DOHH2 (cell line): ENCODE data around the gene CHPF2.

Source experiments
- H3F3A ChIP-seq: fragments of 200-600 bp; sonication (generic), shearing (Covaris generic); 2 replicates; pipeline ENCODE4 v1.6.0; 2016; ENCODE audit warnings: antibody characterized with exemption, mild to moderate bottlenecking; ENCODE audit not compliant: control insufficient read depth, insufficient read depth
- H3K27ac ChIP-seq: fragments of 200-600 bp; sonication (generic); 2 replicates; pipeline ENCODE4 v1.5.1; 2014; ENCODE audit warnings: low read depth, mild to moderate bottlenecking, low read length, moderate library complexity
- H3K27me3 ChIP-seq: fragments of 200-600 bp; sonication (generic); 2 replicates; pipeline ENCODE4 v1.6.1; 2014; ENCODE audit warnings: mild to moderate bottlenecking, low read length, mixed read lengths; ENCODE audit not compliant: control insufficient read depth
- H3K36me3 ChIP-seq: fragments of 200-600 bp; sonication (generic); 2 replicates; pipeline ENCODE4 v1.6.1; 2014; ENCODE audit warnings: mild to moderate bottlenecking, low read length, moderate library complexity, mixed read lengths; ENCODE audit not compliant: control insufficient read depth
- H3K4me1 ChIP-seq: fragments of 200-600 bp; sonication (generic); 2 replicates; pipeline ENCODE4 v1.6.1; 2014; ENCODE audit warnings: mild to moderate bottlenecking, low read length, mixed read lengths; ENCODE audit not compliant: control insufficient read depth
- H3K4me2 ChIP-seq: fragments of 200-600 bp; sonication (generic); 2 replicates; pipeline ENCODE4 v1.6.0; 2014; ENCODE audit warnings: mild to moderate bottlenecking, low read length, moderate library complexity
- H3K4me3 ChIP-seq: fragments of 200-600 bp; sonication (generic); 2 replicates; pipeline ENCODE4 v1.5.1; 2014; ENCODE audit warnings: mild to moderate bottlenecking, low read length, mixed read lengths
- H3K79me2 ChIP-seq: fragments of 200-600 bp; sonication (generic); 2 replicates; pipeline ENCODE4 v1.6.1; 2014; ENCODE audit warnings: mild to moderate bottlenecking, low read length, mixed read lengths; ENCODE audit not compliant: control insufficient read depth
- H3K9me2 ChIP-seq: fragments of 200-600 bp; sonication (generic); replicated peaks from 2 replicates; pipeline ENCODE4 v1.6.1; 2014; ENCODE audit warnings: mild to moderate bottlenecking, low read length, mixed read lengths; ENCODE audit not compliant: control insufficient read depth
- H3K9me3 ChIP-seq: fragments of 200-600 bp; sonication (generic); 2 replicates; pipeline ENCODE4 v1.6.1; 2014; ENCODE audit warnings: antibody characterized with exemption, low read length, mixed read lengths; ENCODE audit not compliant: control insufficient read depth, insufficient read depth
- H4K20me1 ChIP-seq: fragments of 200-600 bp; sonication (generic); 2 replicates; pipeline ENCODE4 v1.6.0; 2014; ENCODE audit warnings: low read depth, mild to moderate bottlenecking, antibody characterized with exemption, low read length, moderate library complexity; ENCODE audit not compliant: control insufficient read depth, insufficient read depth
- EZH2phosphoT487 ChIP-seq: fragments of 200-600 bp; sonication (generic); IDR thresholded peaks from 2 replicates; pipeline ENCODE4 v1.6.1; 2017; ENCODE audit warnings: borderline replicate concordance, mild to moderate bottlenecking, antibody characterized with exemption, low read length, moderate library complexity, mixed read lengths
- TF ChIP-seq, protein P1 (sequence below): fragments of 200-600 bp; sonication (generic); IDR thresholded peaks from one replicate; pipeline ENCODE4 v1.5.1; 2014; ENCODE audit warnings: antibody characterized with exemption, mild to moderate bottlenecking, low read depth, low read length; ENCODE audit not compliant: poor library complexity, severe bottlenecking

Gene CHPF2

DNA sequence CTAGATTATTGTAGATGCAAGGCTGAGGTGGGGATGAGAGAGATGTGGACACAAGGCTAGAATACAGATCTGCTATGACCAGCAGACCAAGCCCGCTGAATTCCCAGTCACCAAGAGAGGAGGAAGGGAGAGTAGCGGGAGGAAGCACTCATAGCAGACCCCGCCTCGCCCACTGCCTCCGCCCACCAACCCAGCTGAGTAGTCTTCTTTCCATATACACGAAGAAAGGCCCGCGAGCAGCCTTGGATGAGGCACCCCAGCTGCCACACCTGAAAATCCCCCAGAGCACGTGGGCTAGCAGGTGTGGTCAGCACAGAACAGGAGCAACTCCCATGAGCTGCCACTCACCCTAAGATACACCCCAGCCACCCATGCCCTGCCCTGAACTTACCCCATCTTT is 14.1 kb upstream of the CHPF2 start:
- no peak overlapping the region for H3K4me2 ChIP-seq
- no peaks in the 10 kb centered on the region for H4K20me1 ChIP-seq
- H3K79me2 ChIP-seq: no peaks in the 10 kb centered on the region
- no peak overlapping the region for H3K27ac ChIP-seq
- TF ChIP-seq EZH2phosphoT487: no peak
- TF ChIP-seq, protein P1, sequence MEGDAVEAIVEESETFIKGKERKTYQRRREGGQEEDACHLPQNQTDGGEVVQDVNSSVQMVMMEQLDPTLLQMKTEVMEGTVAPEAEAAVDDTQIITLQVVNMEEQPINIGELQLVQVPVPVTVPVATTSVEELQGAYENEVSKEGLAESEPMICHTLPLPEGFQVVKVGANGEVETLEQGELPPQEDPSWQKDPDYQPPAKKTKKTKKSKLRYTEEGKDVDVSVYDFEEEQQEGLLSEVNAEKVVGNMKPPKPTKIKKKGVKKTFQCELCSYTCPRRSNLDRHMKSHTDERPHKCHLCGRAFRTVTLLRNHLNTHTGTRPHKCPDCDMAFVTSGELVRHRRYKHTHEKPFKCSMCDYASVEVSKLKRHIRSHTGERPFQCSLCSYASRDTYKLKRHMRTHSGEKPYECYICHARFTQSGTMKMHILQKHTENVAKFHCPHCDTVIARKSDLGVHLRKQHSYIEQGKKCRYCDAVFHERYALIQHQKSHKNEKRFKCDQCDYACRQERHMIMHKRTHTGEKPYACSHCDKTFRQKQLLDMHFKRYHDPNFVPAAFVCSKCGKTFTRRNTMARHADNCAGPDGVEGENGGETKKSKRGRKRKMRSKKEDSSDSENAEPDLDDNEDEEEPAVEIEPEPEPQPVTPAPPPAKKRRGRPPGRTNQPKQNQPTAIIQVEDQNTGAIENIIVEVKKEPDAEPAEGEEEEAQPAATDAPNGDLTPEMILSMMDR: no peak
- no peaks in the 10 kb centered on the region for H3K9me2 ChIP-seq
- no peak overlapping the region for H3K4me3 ChIP-seq
- no peaks in the 10 kb centered on the region for H3K9me3 ChIP-seq
- H3F3A ChIP-seq: no peaks in the 10 kb centered on the region
- H3K27me3 ChIP-seq: no peaks in the 10 kb centered on the region
- H3K4me1 ChIP-seq: no peaks in the 10 kb centered on the region
- H3K36me3 ChIP-seq: peaks cover 94% of the 10 kb centered on the region

DNA sequence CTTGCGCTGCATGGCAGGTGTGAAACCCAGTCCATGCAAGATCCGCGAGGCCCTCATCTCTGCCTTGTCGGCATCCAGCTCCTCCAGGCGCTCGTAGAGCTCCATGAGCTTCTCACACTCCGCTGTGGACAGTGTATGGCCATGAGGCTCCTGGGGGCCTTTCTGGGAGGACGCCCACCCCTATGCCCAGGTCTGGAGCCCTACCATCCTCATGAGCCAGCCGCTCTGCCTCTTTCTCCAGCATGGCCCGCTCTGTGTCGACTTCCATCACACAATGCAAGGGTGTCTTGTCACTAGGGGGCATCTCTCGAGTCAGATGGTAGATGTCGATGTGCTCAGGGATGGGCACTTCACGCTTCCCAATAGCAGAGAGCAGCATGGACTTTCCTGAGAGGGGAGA is 8.6 kb upstream of the CHPF2 start:
- H3K27ac ChIP-seq: no peak overlapping the region
- peaks cover 13% of the 10 kb centered on the region; the same call in 1 of the 2 replicates for H4K20me1 ChIP-seq
- H3K4me2 ChIP-seq: no peak overlapping the region
- H3K9me3 ChIP-seq: no peaks in the 10 kb centered on the region
- H3K4me1 ChIP-seq: peaks cover 20% of the 10 kb centered on the region
- H3K36me3 ChIP-seq: peaks cover 69% of the 10 kb centered on the region
- no peaks in the 10 kb centered on the region for H3F3A ChIP-seq
- H3K4me3 ChIP-seq: no peak overlapping the region
- no peaks in the 10 kb centered on the region for H3K9me2 ChIP-seq
- no peaks in the 10 kb centered on the region for H3K27me3 ChIP-seq
- TF ChIP-seq, protein P1: peak; percentile 7
- no peak for TF ChIP-seq EZH2phosphoT487
- peaks cover 35% of the 10 kb centered on the region for H3K79me2 ChIP-seq

DNA sequence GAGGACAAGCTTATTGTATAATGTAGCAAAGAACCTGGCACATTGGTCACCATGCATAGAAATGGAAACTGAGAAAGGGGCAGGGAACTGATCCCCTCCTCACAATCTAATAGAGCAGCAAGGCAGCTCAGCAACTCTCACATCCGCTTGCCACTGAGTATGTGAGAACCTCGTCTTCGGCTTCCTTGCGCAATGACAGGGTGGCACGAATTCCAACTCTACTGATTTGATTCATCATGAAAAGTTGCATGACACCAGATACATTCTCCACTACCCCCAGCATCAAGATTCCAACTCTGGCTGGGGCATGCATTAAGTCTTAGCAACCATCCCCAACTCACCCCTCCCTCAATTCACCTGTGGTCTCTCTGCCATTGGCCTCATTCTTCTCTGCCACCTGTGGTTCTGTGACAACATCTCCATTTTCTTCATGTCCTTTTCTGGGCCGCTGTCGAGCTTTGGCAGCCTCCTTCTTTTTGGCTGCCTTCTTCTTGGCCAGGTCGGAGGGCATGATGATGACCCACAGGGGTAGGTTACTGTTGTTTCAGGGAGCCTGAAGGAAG is 6.3 kb upstream of the CHPF2 start:
- peak overlapping the region; percentile 75 for H3K4me3 ChIP-seq
- H4K20me1 ChIP-seq: peaks cover 13% of the 10 kb centered on the region; the same call in 1 of the 2 replicates
- H3K4me1 ChIP-seq: peaks cover 20% of the 10 kb centered on the region
- H3K36me3 ChIP-seq: peaks cover 48% of the 10 kb centered on the region
- H3K27ac ChIP-seq: no peak overlapping the region
- H3K9me2 ChIP-seq: no peaks in the 10 kb centered on the region
- TF ChIP-seq EZH2phosphoT487: no peak
- TF ChIP-seq, protein P1: no peak
- H3K27me3 ChIP-seq: no peaks in the 10 kb centered on the region
- peaks cover 35% of the 10 kb centered on the region for H3K79me2 ChIP-seq
- peak overlapping the region; percentile 90 for H3K4me2 ChIP-seq
- H3K9me3 ChIP-seq: no peaks in the 10 kb centered on the region
- H3F3A ChIP-seq: peaks cover 4% of the 10 kb centered on the region; the same call in 1 of the 2 replicates
